DMS53 (cell line): Measurements from ENCODE around the gene EIPR1.

Experiments used
- DNase-seq: peaks from one replicate; lab custom pipeline; 2025; lab: John Stamatoyannopoulos, UW

Gene EIPR1

GRCh38 chr2:3147651-3148530 is 229.7 kb downstream of the EIPR1 start:
- DNase-seq, result no peak

GRCh38 chr2:3146772-3147650 is 230.6 kb downstream of the EIPR1 start:
- DNase-seq, result no peak

- DNase-seq, result no peak
Observed at GRCh38 chr2:3146175-3146574, 231.4 kb downstream of the EIPR1 start.

GRCh38 chr2:3145471-3146021 is 232.1 kb downstream of the EIPR1 start:
- DNase-seq, result no peak

GRCh38 chr2:3144856-3145255 is 232.8 kb downstream of the EIPR1 start:
- no peak for DNase-seq

GRCh38 chr2:3143602-3144001 is 234.0 kb downstream of the EIPR1 start:
- DNase-seq, result no peak

GRCh38 chr2:3142961-3143571 is 234.6 kb downstream of the EIPR1 start:
- no peak for DNase-seq

- DNase-seq, result no peak
Observed at GRCh38 chr2:3142210-3142609, 235.4 kb downstream of the EIPR1 start.

- DNase-seq, result no peak
Observed at GRCh38 chr2:3141696-3142095, 235.9 kb downstream of the EIPR1 start.

GRCh38 chr2:3139906-3140305 is 237.7 kb downstream of the EIPR1 start:
- no peak for DNase-seq
